Colonic mucosa (tissue), 4 donors: ENCODE data around the gene TSSK6. TPM values are rescaled to one million over a fixed set of nuclear protein-coding genes. Genes with fewer than 3 reads are reported as not detected.

Experiments
- DNase-seq: peaks from one replicate; pipeline ENCODE4 v3.0.0-alpha.2; 2020
- H3K27ac ChIP-seq: fragments of 200-600 bp; one replicate; pipeline ENCODE4 v1.8.0; 2021
- H3K27me3 ChIP-seq: fragments of 200-600 bp; one replicate; pipeline ENCODE4 v1.8.0; 2021
- H3K36me3 ChIP-seq: fragments of 200-600 bp; one replicate; pipeline ENCODE4 v1.8.0; 2021
- H3K4me1 ChIP-seq: fragments of 200-600 bp; one replicate; pipeline ENCODE4 v1.8.0; 2021; ENCODE audit warnings: mild to moderate bottlenecking
- H3K4me3 ChIP-seq: fragments of 200-600 bp; one replicate; pipeline ENCODE4 v1.8.0; 2021
- H3K9ac ChIP-seq, 2 donors: one replicate each; pipeline ENCODE4 v1.7.0; 2013; ENCODE audit warnings: control low read depth in 2 of 2, low read depth in 2 of 2, low read length in 2 of 2
- H3K9me3 ChIP-seq: fragments of 200-600 bp; one replicate; pipeline ENCODE4 v1.8.0; 2021
- intact Hi-C: fragments of 100-400 bp; cut with DNase I; formaldehyde crosslinking; loops from one replicate; pipeline ENCODE4 v1.14.1; 2022
- total RNA-seq, 2 donors: library from RNA; stranded (reverse); fragmentation: NEBNext Ultra II Directional in 1 of 2; extraction: Animal tissue kit (Norgen Biotek cat#: 25700) in 1 of 2; gene quantifications; one replicate each; pipeline ENCODE4 v1.2.1, GENCODE V29; 2021
- TF ChIP-seq, protein P1 (sequence below): fragments of 200-600 bp; IDR thresholded peaks from one replicate; pipeline ENCODE4 v1.8.0; 2022; ENCODE audit warnings: antibody characterized with exemption, mild to moderate bottlenecking
- donor health status: healthy.
- donor health status: DM: no; HTN: no; CAD: no.
- donor health status: DM: no; HTN: no; CAD: no.

Gene TSSK6
- 1 to 10 TPM; 2.2 to 3.6 TPM for total RNA-seq

GRCh38 chr19:19514881-19515641, at the start of gene TSSK6:
TSSK6 (minus strand) TSS chr19:19515548; CDS start chr19:19515427, 121 bp downstream.
- peak within 1 kb of the TSS; percentile 76 to 92 for H3K9ac ChIP-seq
- TF ChIP-seq, protein P1, sequence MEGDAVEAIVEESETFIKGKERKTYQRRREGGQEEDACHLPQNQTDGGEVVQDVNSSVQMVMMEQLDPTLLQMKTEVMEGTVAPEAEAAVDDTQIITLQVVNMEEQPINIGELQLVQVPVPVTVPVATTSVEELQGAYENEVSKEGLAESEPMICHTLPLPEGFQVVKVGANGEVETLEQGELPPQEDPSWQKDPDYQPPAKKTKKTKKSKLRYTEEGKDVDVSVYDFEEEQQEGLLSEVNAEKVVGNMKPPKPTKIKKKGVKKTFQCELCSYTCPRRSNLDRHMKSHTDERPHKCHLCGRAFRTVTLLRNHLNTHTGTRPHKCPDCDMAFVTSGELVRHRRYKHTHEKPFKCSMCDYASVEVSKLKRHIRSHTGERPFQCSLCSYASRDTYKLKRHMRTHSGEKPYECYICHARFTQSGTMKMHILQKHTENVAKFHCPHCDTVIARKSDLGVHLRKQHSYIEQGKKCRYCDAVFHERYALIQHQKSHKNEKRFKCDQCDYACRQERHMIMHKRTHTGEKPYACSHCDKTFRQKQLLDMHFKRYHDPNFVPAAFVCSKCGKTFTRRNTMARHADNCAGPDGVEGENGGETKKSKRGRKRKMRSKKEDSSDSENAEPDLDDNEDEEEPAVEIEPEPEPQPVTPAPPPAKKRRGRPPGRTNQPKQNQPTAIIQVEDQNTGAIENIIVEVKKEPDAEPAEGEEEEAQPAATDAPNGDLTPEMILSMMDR = no peak
- peak; percentile 32 for DNase-seq
- intact Hi-C loops = no loop called here
- H3K36me3 ChIP-seq = no peaks in the 10 kb centered on the region
- H3K27ac ChIP-seq = peak within 1 kb of the TSS; percentile 75
- H3K27me3 ChIP-seq = no peaks in the 10 kb centered on the region
- H3K9me3 ChIP-seq = no peaks in the 10 kb centered on the region
- peak within 1 kb of the TSS; percentile 65 for H3K4me3 ChIP-seq
- H3K4me1 ChIP-seq = peaks cover 8% of the 10 kb centered on the region

- no peak overlapping the region for H3K27ac ChIP-seq
- no peak overlapping the region for H3K4me3 ChIP-seq
- TF ChIP-seq, protein P1 = no peak
- no peaks in the 10 kb centered on the region for H3K4me1 ChIP-seq
- DNase-seq = no peak
- no peak overlapping the region for H3K9ac ChIP-seq
- no peaks in the 10 kb centered on the region for H3K27me3 ChIP-seq
- no peaks in the 10 kb centered on the region for H3K9me3 ChIP-seq
- intact Hi-C loops = no loop called here
- no peaks in the 10 kb centered on the region for H3K36me3 ChIP-seq
Observed at GRCh38 chr19:19563348-19563848, 48.0 kb upstream of the TSSK6 start.

DNA sequence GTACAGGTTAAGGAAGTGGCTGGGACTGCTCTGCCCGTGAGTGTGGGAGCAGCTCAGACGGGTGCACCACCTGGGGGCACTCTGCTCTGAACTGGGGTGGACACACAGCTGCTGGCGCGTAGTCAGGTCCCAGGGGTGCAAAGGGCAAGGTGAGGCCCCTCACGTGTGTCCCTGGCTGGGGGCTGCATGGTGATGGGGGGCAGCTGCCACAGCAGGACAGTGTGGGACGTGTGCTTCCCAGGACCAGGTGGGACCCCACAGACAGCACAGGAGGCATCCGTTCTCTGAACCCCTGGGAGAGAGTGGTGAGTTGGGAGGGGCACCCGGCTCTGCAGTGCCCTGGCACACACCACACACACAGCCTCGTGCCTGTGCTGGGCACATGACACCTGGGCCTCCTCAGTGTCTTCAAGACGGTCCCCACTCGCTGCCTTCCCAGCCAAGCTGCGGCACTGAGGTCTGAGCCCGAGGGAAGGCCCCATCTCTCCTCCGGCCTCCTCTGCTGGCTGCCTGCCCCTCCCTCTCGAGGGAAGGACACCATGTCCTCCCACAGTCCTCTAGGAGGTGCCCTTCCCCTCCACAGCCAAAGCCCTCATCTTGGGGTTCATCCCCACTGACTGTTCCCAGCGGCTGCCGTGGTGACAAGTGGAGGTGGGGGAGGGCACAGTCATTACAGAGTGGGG, 47.5 kb upstream of the TSSK6 start:
- Histone ChIP-seq H3K4me3 (no peak overlapping the region), H3K4me1 (no peaks in the 10 kb centered on the region), H3K27me3 (no peaks in the 10 kb centered on the region), H3K9ac (no peak overlapping the region), H3K27ac (no peak overlapping the region), H3K36me3 (no peaks in the 10 kb centered on the region), H3K9me3 (no peaks in the 10 kb centered on the region)
- intact Hi-C loops = no loop called here
- TF ChIP-seq, protein P1 = no peak
- DNase-seq = no peak

GRCh38 chr19:19561946-19562664, 46.8 kb upstream of the TSSK6 start:
- intact Hi-C loops = no loop called here
- Histone ChIP-seq H3K27me3 (no peaks in the 10 kb centered on the region), H3K4me1 (no peaks in the 10 kb centered on the region), H3K9ac (no peak overlapping the region), H3K27ac (no peak overlapping the region), H3K9me3 (no peaks in the 10 kb centered on the region), H3K4me3 (no peak overlapping the region), H3K36me3 (no peaks in the 10 kb centered on the region)
- TF ChIP-seq, protein P1 = no peak
- no peak for DNase-seq

GRCh38 chr19:19559931-19560330, 44.6 kb upstream of the TSSK6 start:
- no peak for DNase-seq
- TF ChIP-seq, protein P1 = no peak
- intact Hi-C loops = no loop called here
- no peak overlapping the region for H3K4me3 ChIP-seq
- no peak overlapping the region for H3K27ac ChIP-seq
- no peaks in the 10 kb centered on the region for H3K27me3 ChIP-seq
- no peaks in the 10 kb centered on the region for H3K9me3 ChIP-seq
- no peak overlapping the region for H3K9ac ChIP-seq
- no peaks in the 10 kb centered on the region for H3K4me1 ChIP-seq
- H3K36me3 ChIP-seq = no peaks in the 10 kb centered on the region
